ENCODE data around the gene MMP2. TPM values are rescaled to one million over a fixed set of nuclear protein-coding genes. Genes with fewer than 3 reads are reported as not detected.

MMP2 gene
- total RNA-seq, 4 donors from 2014 or later, result 211 to 368 (median 256) TPM

DNA sequence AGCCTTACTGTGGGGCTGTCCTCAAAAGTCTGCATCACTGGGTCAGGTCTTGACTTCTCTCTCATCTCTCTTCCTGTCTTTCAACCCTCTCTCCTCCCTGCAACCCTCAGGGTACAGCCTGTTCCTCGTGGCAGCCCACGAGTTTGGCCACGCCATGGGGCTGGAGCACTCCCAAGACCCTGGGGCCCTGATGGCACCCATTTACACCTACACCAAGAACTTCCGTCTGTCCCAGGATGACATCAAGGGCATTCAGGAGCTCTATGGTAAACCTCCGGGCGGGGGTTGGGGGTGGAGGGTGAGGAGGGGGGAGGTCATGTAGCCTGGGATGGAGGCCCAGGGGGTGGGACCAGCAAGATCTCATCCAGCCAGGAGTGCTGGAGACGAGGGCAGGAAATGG, 12.7 kb downstream of the MMP2 start:
- no peak for TF ChIP-seq EP300 (IDR thresholded peaks at IDR 0.05)
- TF ChIP-seq POLR2AphosphoS5 (IDR thresholded peaks at IDR 0.05), result peak in 1 of 2 donors; percentile 11
- no peak for TF ChIP-seq CTCF (IDR thresholded peaks at IDR 0.05)
- no peak for TF ChIP-seq POLR2A (IDR thresholded peaks at IDR 0.05; ENCODE audit: low read depth)
- 73% methylated on average over 7 of the region's 7 CpGs for WGBS
- Histone ChIP-seq H3K4me3 (no peak overlapping the region), H3K36me3 (peaks cover 0 to 60% (median 17%) of the 10 kb centered on the region in 4 donors), H3K4me1 (peaks cover 5 to 47% (median 31%) of the 10 kb centered on the region in 4 donors), H3K27me3 (peaks cover 0 to 12% (median 0%) of the 10 kb centered on the region in 4 donors), H3K27ac (replicated peaks in 1 of 4) (peak overlapping the region in 3 of 4 donors; percentile 20 to 35 (median 20)), H3K9me3 (no peaks in the 10 kb centered on the region)
- no peak for DNase-seq (ENCODE audit: extremely low spot score)
- intact Hi-C loops (cut with DNase I), result no loop called here

DNA sequence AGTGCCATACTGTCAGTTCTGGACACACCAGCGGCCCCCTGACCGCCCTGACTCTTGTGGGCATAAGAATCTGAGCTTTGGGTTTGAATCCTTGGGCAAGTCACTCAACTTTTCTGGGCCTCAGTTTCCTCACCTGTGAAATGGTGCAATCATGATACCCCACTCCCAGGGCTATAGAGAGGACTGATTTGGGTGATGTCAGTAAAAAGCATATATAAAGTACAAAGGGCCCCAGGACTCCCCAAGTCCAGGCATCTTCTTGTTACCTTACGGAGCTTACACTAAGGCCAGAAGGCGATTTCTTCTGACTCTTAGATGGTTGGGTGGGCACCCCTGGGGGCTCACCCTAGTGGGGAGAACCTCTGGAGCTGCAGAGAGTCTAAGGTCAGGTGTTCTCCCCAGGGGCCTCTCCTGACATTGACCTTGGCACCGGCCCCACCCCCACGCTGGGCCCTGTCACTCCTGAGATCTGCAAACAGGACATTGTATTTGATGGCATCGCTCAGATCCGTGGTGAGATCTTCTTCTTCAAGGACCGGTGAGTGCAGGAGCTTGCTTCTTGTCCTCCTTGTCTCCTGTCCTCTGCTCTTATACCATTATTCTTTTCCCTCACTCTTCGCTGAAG, 13.9 kb downstream of the MMP2 start:
- Histone ChIP-seq H3K27ac (replicated peaks in 1 of 4) (peak overlapping the region in 1 of 4 donors; percentile 0), H3K9me3 (no peaks in the 10 kb centered on the region), H3K4me3 (no peak overlapping the region), H3K4me1 (peaks cover 5 to 43% (median 31%) of the 10 kb centered on the region in 4 donors), H3K27me3 (peaks cover 0 to 12% (median 0%) of the 10 kb centered on the region in 4 donors), H3K36me3 (peaks cover 0 to 69% (median 19%) of the 10 kb centered on the region in 4 donors)
- WGBS, result 89% methylated on average over 10 of the region's 10 CpGs
- peak; percentile 90 for DNase-seq (ENCODE audit: extremely low spot score)
- TF ChIP-seq EP300 (IDR thresholded peaks at IDR 0.05) (no peak), CTCF (IDR thresholded peaks at IDR 0.05) (no peak), POLR2AphosphoS5 (IDR thresholded peaks at IDR 0.05) (no peak), POLR2A (IDR thresholded peaks at IDR 0.05; ENCODE audit: low read depth) (no peak)
- intact Hi-C loops (cut with DNase I), result no loop called here

- peak; percentile 90 for DNase-seq (ENCODE audit: extremely low spot score)
- Histone ChIP-seq H3K4me1 (peaks cover 10 to 42% (median 34%) of the 10 kb centered on the region in 4 donors), H3K4me3 (no peak overlapping the region), H3K9me3 (no peaks in the 10 kb centered on the region), H3K36me3 (peaks cover 0 to 68% (median 12%) of the 10 kb centered on the region in 4 donors), H3K27me3 (peaks cover 0 to 3% (median 0%) of the 10 kb centered on the region in 4 donors), H3K27ac (replicated peaks in 1 of 4) (no peak overlapping the region)
- intact Hi-C loops (cut with DNase I), result loop anchor here (2.0 kb wide), 1 partner anchor 208 kb away; no protein-coding TSS in a partner anchor
- TF ChIP-seq POLR2AphosphoS5 (IDR thresholded peaks at IDR 0.05) (peak in 1 of 2 donors; percentile 50), EP300 (IDR thresholded peaks at IDR 0.05) (no peak), POLR2A (IDR thresholded peaks at IDR 0.05; ENCODE audit: low read depth) (no peak), CTCF (IDR thresholded peaks at IDR 0.05) (peak; percentile 43 to 51 (median 51))
- WGBS, result 28% methylated on average over 3 of the region's 3 CpGs
These were observed 16.0 kb downstream of the MMP2 start for GRCh38 chr16:55494994-55495421.

DNA sequence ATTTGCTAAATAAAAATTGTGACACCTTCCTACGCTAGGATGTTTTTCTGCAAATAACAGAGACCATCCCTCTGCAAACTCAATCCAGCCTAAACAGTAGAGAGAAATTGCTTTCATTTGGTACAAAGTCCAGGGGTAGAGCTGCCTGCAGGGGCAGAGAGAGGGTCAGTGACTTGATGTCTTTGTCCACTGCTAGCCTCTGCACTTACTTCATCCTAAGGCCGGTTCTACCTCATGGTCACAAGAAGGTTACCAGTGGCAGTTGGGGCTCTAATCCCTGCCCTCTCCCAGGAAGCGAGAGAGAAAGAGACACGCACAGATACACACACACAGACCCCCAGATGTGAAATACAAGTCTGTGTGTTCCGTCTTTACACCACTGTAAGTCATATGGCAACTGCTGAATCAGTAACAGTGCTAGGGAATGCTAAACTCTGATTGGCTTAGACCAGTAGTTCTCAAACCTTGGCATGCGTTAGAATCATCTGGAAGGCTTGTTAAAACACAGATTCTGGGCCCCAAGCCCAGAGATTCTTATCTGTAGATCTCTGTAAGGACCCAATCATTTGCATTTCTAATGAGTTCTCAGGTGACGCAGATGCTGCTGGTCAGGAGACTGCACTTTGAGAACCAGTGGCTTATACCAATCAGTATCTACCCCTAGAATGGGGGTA, 16.8 kb downstream of the MMP2 start:
- TF ChIP-seq POLR2A (IDR thresholded peaks at IDR 0.05; ENCODE audit: low read depth) (no peak), POLR2AphosphoS5 (IDR thresholded peaks at IDR 0.05) (no peak), CTCF (IDR thresholded peaks at IDR 0.05) (no peak), EP300 (IDR thresholded peaks at IDR 0.05) (no peak)
- peaks cover 18 to 45% (median 35%) of the 10 kb centered on the region in 4 donors for H3K4me1 ChIP-seq
- no peaks in the 10 kb centered on the region for H3K27me3 ChIP-seq
- no peaks in the 10 kb centered on the region for H3K9me3 ChIP-seq
- H3K36me3 ChIP-seq, result peaks cover 0 to 61% (median 9%) of the 10 kb centered on the region in 4 donors
- no peak overlapping the region for H3K27ac ChIP-seq (replicated peaks in 1 of 4)
- WGBS, result 86% methylated on average over 7 of the region's 7 CpGs
- intact Hi-C loops (cut with DNase I), result loop anchor here (2.0 kb wide), 1 partner anchor 207 kb away; no protein-coding TSS in a partner anchor
- H3K4me3 ChIP-seq, result no peak overlapping the region
- peak; percentile 55 for DNase-seq (ENCODE audit: extremely low spot score)

Measured in esophagus muscularis mucosa (tissue), 4 donors.